Measurements from ENCODE around the gene CHCHD3.
"Not testable (repeated sequence)": the region's sequence is repeated elsewhere in the genome, so short reads cannot be mapped to it uniquely, and the experiment has no call there.

CHCHD3 gene

DNA sequence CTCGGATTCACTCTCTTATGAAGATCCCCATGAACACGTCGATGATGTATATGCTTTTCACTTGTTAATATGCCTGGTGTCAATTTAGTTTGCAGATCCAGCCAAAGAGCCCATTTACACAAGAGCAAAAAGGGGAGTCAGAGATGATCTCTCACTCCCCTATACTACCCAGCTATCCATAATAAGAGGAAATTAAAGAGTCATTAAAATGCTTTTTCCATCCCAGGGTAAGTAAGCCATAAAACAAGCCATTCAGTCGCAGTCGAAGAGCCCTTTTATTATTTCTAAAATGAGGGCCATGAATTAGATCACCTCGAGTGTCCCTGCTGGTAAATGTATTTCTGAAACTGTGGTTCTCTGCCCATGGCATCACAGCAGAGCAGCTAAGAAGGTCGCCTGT lies 41.2 kb downstream of the CHCHD3 start:
- no peak for DNase-seq (ENCODE audit: low spot score)

DNA sequence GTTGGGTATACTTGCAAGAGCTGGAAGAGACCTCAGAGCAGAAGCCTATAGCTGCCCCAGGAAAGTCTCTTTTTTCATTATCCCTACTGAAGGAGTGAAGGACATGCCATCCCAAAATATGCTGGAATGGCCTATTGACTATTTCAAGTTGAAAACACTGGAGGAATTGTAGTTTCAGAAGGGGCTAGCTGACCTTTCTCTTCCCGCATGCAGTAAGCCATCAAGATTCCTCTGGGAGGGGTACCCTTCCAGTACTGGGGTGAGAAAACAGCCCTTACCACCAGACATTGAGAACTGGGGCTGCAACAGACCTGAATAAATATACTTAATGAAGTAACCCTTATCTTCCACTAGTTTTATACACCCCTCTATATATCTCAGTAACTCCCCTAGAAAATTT lies 41.7 kb downstream of the CHCHD3 start:
- DNase-seq (ENCODE audit: low spot score): no peak

DNA sequence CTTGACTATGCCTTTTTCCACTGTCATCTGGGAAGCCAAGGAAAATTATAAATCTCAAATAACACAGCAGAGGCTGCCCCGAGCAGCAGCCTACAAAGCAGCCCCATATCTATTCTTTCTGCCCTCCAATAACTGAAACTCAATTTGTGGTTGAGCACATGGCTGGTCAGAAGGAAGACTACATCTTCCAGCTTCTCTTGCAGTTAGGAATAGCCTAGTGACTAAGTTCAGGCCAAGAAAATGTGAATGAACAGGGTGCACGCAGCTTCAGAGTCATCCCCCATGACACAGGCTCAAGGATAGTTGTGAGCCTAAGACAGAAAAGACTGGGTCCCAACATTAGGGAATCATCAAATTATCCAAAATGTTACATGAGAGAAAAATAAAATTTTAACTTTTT lies 42.3 kb downstream of the CHCHD3 start:
- DNase-seq (ENCODE audit: low spot score): no peak

DNA sequence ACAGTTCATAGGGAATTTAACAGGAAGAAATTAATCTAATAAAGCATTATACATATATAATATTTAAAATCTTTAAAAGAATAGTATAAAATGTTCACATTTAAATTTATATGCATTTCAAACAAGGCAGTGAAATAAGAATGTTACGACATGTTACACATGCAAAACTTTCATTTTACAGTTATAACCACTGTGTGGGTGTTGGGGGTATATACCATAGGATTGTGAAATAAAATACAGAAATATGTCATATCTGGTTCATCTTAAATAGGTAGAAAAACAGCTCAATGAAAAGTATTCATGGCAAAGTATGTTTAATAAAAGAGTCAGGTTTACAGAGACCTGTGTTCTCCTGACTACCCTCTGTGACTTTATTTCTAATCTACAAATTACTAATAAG lies 45.6 kb downstream of the CHCHD3 start:
- DNase-seq (ENCODE audit: low spot score): no peak

DNA sequence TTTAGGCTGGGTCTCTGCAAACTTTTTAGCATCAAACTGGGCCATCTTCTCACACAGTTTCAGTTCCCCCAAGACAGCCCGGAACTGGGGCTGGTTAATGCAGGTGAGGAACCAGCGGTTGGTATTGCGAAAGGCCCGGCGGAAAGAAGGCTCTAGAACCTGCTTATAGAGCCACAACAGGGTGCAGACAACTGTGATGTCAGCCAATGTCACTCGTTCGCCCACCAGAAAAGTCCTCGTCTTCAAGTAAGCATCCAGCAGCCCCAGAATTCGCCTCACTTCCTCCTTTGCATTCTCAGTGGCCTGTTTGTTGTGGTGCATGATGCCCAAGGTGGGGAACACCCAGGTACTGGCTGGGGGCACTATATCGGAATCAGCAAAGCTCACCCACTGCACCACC lies 46.6 kb downstream of the CHCHD3 start:
- DNase-seq (ENCODE audit: low spot score): not testable (repeated sequence)

DNA sequence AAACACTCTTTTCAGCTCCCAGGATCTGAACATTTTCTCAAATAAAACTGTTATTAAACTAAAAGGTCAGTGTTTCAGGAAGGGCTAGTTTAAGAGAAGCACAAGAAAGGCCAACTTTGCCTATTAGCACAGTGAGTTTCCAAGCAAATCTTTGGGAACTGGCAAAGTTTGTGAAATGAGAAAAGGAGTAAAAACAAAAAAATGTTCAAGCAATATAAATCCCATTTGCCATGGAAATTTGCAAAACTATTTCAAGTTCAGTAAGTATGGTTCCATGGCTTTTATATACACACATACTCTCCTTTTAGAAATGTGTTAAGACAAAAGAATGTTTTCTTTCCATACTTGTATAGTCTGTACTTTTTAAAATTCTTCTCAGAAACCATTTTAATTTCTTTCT lies 51.5 kb downstream of the CHCHD3 start:
- DNase-seq (ENCODE audit: low spot score): no peak

DNA sequence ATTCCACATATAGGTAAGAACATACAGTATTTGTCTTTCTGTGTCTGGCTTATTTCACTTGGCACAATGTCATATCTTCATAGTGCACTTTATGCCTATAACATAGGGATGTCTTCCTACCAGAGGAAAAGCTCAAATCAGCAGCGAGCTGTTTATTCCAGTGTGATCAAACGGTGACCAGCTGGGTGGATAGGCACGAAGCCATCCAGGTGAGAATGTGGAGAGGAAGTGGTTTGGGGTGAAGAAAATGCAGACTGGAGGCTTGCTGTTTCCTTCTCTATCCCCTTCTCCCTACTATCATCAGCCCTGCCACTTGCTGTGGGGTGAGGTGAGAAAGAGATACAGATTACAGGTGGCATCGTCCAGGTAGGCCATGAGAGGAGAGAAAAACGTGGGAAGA lies 52.4 kb downstream of the CHCHD3 start:
- DNase-seq (ENCODE audit: low spot score): no peak

DNA sequence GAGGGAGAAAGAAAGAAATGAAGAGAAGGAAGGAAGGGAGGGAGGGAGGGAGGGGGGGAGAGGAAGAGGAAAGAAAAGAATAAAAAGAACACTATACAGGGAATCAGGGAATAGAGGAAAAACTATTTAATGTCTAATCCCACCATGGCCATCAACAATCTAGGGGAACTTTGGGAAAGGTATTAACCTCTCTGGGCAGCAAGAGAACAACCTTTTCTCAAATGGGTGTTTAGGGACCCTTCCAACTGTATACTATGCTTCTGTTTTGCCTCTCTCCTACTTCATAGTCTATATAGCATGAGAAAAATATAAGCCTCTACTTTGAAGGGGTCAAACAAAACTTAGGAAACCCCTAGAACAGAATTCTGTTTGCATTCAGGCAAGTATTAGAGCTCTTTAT lies 54.5 kb downstream of the CHCHD3 start:
- no peak for DNase-seq (ENCODE audit: low spot score)

GRCh38 chr7:133026210-133026859 lies 55.6 kb downstream of the CHCHD3 start:
- no peak for DNase-seq (ENCODE audit: low spot score)

DNA sequence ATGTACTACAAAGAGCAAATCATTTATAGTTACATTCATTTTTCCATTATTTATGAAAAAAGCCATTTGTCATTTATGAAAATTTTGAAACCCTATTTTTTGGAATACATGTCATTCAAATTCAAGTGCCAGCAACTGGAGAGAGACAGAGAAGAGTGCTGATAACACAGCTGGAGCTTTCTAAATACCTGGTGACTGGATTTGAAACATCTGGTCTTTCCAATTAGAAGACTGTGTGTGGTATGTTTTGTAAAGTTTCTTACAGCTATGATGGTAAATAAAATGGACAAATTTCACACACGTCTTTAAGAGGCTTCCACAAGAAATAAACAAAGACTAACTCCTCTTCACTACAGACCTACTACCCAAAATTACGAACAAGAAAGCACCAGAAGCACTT lies 56.8 kb downstream of the CHCHD3 start:
- no peak for DNase-seq (ENCODE audit: low spot score)

DNA sequence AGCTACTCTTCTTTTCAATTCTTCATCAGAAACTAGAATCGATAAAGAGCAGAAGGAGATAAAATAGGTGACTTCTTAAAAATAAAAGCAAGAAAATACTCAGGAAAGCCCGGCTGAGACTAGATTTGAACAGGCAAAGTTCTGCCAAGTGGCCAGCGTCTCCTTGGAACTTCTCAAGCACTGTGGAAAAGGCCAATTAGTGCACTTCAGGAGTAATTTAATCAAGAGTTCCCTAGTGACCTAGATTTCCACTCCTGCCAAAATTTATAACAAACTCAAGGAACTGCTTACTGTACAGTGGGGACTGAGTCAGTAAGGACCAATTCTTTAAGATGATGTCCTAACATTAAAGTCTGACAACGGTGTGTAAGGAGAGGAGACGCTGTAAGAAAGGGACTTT lies 57.3 kb downstream of the CHCHD3 start:
- no peak for DNase-seq (ENCODE audit: low spot score)

- no peak for DNase-seq (ENCODE audit: low spot score)
Observed at GRCh38 chr7:133023370-133024071, 58.4 kb downstream of the CHCHD3 start.

GRCh38 chr7:133022661-133023060 lies 59.2 kb downstream of the CHCHD3 start:
- DNase-seq (ENCODE audit: low spot score): no peak

DNA sequence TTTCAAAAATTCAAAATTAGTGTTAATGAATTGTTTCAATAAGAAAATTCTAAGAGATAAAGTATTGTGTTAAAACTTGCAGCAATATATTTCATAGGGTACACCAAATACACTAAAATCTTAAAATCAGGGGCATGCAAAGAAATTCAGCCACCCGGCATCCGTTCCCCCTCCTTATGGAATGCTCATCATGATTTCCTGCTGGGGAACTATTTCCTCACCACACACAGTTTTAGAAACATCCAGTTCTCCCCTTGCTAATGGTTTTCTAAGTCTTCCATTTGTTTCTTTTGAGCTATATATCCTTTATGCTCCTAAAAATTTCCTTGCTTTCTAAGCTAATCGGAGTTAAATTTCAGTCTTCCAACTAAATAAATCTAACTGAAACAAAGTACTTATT lies 60.7 kb downstream of the CHCHD3 start:
- no peak for DNase-seq (ENCODE audit: low spot score)

DNA sequence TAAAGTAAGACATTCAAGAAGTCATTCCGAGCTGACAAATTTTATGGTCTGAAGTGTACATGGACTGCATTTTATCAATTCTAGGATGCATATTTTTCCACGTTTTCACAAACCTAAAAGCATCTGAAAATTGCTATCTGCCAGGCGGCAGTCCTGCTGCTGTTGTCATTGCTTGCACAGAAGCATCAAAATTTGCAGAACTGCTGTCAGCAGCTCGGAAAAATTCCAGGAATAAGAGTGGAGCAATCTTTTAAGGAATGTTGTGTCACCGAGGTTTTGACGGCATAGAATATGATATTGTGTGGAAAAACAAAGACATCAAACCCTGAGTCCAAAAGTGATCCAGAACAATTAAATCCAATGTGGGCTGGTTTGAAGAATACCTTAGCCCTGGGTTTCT lies 61.4 kb downstream of the CHCHD3 start:
- DNase-seq (ENCODE audit: low spot score): no peak

GRCh38 chr7:133019590-133019989 lies 62.3 kb downstream of the CHCHD3 start:
- DNase-seq (ENCODE audit: low spot score): no peak

DNA sequence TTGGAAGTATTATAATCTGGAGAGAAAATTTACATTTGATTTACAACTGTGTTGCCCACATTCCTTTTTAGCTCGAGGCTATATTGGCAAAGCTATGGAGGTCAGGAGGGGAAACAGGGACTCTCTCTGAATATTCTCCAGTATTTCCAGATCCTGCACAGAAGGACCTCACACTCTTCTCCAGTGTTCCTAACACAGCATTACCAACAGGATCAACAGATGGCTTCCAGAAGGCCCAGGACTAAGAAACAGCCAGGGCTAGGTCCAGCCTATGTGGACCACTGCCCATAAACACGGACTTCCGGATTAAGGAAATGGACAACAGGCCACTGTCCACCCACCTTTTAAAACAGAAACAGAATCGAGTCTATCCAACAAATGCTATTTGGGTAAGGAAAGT lies 65.3 kb downstream of the CHCHD3 start:
- no peak for DNase-seq (ENCODE audit: low spot score)

DNA sequence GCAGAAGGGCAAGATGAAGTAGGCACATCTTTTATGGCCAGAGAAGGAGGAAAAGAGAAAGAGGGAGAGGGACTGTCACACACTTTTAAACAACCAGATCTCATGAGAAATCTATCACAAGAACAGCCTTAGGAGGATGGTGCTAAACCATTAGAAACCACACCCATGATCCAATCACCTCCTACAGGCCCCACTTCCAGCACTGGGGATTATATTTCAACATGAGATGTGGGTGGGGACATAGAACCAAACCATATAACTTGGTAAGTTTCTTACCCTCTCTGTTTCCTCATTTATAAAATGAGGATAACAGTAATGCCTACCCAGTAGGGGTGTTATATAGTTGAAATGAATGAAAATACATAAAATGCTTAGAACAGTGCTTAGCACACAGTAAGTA lies 66.0 kb downstream of the CHCHD3 start:
- no peak for DNase-seq (ENCODE audit: low spot score)

- DNase-seq (ENCODE audit: low spot score): no peak
Observed at GRCh38 chr7:133011746-133012145, 70.1 kb downstream of the CHCHD3 start.

DNA sequence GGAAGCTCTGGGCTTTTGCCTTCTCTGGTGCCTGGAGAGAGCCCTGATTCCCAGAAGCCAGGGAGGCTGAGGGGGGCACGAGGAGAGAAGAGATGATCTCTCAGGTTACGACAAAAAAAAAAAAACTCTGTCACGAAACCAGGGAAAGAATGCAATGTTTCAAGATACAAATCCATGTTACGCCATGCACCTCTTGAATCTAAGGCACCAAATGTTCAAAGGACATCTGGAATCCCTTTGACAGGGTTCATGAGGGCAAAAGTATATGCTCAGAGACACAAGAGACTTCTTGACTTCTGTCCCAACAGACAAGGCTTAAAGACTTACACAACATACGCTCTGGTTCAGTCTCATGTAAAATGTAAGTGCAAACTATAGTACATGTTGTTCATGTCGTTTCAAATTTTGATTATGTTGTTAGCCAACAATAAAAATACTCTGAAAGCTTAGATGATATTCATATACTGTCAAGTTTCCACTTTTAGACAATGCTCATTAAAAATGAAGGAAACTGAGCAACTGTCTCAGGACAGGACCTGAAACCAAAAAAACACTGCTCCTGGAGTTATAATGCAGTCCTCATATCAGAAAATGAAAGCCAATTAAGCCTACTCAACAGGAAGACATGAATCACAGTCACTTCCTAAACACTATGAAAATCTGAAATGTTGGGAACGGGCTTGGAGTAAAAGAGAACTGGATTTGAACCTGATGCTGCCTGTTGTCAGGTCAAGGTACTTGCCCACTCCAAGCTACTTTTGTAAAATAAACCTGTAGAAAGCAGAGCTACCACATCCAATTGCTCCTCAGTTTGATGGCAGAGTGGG lies 72.3 kb downstream of the CHCHD3 start:
- no peak for DNase-seq (ENCODE audit: low spot score)

DNA sequence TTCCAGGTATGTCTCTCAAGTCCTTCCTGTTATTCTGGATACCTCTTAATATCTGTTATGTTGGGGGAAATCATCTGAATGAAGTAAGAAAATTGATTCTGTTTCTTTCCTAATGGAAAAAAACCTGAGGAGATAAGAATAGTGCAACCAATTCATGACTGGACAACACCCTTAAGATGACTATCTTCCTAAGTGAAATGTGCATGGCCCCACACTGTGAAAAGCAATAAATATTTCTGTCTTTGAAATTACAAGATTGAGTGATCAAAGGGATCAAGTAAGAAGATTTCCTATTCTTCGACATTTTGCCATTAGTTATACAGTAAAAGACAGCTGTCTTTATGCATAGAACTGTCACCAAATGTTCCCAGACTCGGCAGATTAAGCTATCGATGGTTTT lies 73.9 kb downstream of the CHCHD3 start:
- no peak for DNase-seq (ENCODE audit: low spot score)

- no peak for DNase-seq (ENCODE audit: low spot score)
Observed at GRCh38 chr7:133003052-133003910, 78.6 kb downstream of the CHCHD3 start.
